Nephron progenitor cell (in vitro differentiated cells): ENCODE data around the gene NDUFV1.

Experiments used
- DNase-seq: peaks from one replicate; pipeline ENCODE4 v3.0.0; 2021
- H3K27ac Mint-ChIP-seq: 2 replicates; pipeline ENCODE4 v1.8.0; 2021; ENCODE audit warnings: mild to moderate bottlenecking, moderate library complexity, mixed read lengths
- H3K27me3 Mint-ChIP-seq: 2 replicates; pipeline ENCODE4 v1.8.0; 2021; ENCODE audit warnings: mild to moderate bottlenecking, low read depth, mixed read lengths; ENCODE audit not compliant: poor library complexity
- H3K36me3 Mint-ChIP-seq: 2 replicates; pipeline ENCODE4 v1.8.0; 2021; ENCODE audit warnings: low read depth, mixed read lengths
- H3K4me1 Mint-ChIP-seq: 2 replicates; pipeline ENCODE4 v1.8.0; 2021; ENCODE audit warnings: mixed read lengths
- H3K4me3 Mint-ChIP-seq: 2 replicates; pipeline ENCODE4 v1.8.0; 2021; ENCODE audit warnings: mild to moderate bottlenecking, moderate library complexity, mixed read lengths
- H3K9me3 Mint-ChIP-seq: 2 replicates; pipeline ENCODE4 v1.8.0; 2021; ENCODE audit warnings: mild to moderate bottlenecking, moderate library complexity, mixed read lengths
- CTCF ChIP-seq: fragments of 200-600 bp; sonication (generic); IDR thresholded peaks from 2 replicates; pipeline ENCODE4 v1.5.0; 2021; ENCODE audit warnings: antibody characterized with exemption

NDUFV1 gene

GRCh38 chr11:67632175-67632981 is 25.6 kb downstream of the NDUFV1 start:
- no peak for TF ChIP-seq CTCF
- Mint-ChIP-seq H3K9me3 (no peaks in the 10 kb centered on the region), H3K4me1 (peaks cover 36% of the 10 kb centered on the region), H3K27ac (no peak overlapping the region), H3K27me3 (peaks cover 4% of the 10 kb centered on the region), H3K36me3 (peaks cover 1% of the 10 kb centered on the region), H3K4me3 (peak overlapping the region; percentile 74)
- DNase-seq: no peak

- Mint-ChIP-seq H3K27ac (no peak overlapping the region), H3K4me3 (no peak overlapping the region), H3K27me3 (peaks cover 4% of the 10 kb centered on the region), H3K4me1 (peaks cover 37% of the 10 kb centered on the region), H3K9me3 (no peaks in the 10 kb centered on the region), H3K36me3 (no peaks in the 10 kb centered on the region)
- TF ChIP-seq CTCF: no peak
- DNase-seq: no peak
Measured at GRCh38 chr11:67632982-67633755, 26.4 kb downstream of the NDUFV1 start.

- H3K36me3 Mint-ChIP-seq: no peaks in the 10 kb centered on the region
- peaks cover 4% of the 10 kb centered on the region for H3K27me3 Mint-ChIP-seq
- DNase-seq: no peak
- H3K4me3 Mint-ChIP-seq: no peak overlapping the region
- no peak for TF ChIP-seq CTCF
- H3K9me3 Mint-ChIP-seq: no peaks in the 10 kb centered on the region
- H3K27ac Mint-ChIP-seq: no peak overlapping the region
- peaks cover 37% of the 10 kb centered on the region for H3K4me1 Mint-ChIP-seq
Measured at GRCh38 chr11:67633758-67634365, 27.1 kb downstream of the NDUFV1 start.

DNA sequence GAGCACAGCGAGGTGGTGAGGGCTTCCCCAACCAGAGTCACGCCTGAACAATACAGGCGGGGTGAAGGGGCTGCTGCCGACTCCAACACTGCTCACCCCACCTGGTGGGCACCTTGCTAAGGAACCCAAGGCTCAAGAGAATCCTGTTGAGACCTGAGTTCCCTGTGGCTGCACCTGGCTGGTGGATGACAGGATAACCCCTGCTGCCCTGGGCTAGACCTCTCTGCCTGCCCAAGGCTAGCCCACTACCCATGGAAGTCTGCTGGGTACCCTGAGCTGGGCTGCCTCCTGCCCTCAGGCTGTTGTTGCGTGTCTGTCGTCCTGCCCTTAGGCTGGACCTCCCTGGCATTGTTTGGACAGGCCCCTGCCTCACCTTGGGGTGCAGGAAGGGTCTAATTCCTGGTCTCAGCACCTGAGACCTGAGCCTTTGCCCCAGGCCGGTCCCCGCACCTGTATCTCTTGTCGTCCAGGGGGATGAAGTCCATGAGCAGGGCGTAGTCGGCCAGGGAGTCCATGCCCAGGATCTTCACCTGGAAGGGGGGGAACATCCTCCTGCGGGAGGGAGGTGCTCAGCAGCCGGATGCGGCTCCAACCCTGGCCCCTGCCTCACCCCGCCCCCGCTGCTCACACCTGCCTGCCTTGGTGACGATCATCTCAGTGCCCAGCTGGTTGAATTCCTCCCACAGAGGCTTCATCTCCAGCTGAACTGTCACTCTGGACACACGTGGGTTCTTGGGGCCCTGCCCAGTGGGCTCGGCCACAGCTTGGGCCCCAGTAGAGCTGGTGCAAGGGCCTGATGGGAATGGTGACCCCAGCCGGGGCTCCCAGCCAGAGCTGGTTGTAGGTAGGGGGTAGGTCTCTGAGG is 27.9 kb downstream of the NDUFV1 start:
- Mint-ChIP-seq H3K4me3 (no peak overlapping the region), H3K9me3 (no peaks in the 10 kb centered on the region), H3K36me3 (no peaks in the 10 kb centered on the region), H3K4me1 (peaks cover 37% of the 10 kb centered on the region), H3K27ac (no peak overlapping the region), H3K27me3 (peaks cover 4% of the 10 kb centered on the region)
- DNase-seq: no peak
- TF ChIP-seq CTCF: no peak

DNA sequence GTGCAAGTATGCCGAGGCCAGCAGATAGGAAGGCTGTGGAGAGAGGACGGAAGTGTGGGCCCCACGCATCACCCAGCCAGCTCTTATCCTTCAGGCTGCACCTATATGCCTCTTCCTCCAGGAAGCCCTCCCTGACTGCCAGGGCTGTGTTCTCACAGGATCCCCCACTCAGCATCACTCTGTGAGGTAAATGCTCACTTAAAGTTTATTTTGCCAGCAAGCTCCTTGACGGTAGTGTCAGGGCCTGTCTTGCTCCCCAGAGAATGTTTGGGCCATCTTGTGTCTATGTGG is 28.4 kb downstream of the NDUFV1 start:
- Mint-ChIP-seq H3K4me3 (no peak overlapping the region), H3K9me3 (no peaks in the 10 kb centered on the region), H3K36me3 (no peaks in the 10 kb centered on the region), H3K4me1 (peaks cover 38% of the 10 kb centered on the region), H3K27ac (no peak overlapping the region), H3K27me3 (peaks cover 6% of the 10 kb centered on the region)
- DNase-seq: no peak
- TF ChIP-seq CTCF: no peak
